ELR (cell line): ENCODE results near the gene AMOT.
"Not testable (repeated sequence)": the region's sequence is repeated elsewhere in the genome, so short reads cannot be mapped to it uniquely, and the experiment has no call there.

Source experiments
- DNase-seq: peaks from one replicate; pipeline ENCODE4 v3.0.0-alpha.2; 2015; ENCODE audit warnings: low read depth

The AMOT gene, protein sequence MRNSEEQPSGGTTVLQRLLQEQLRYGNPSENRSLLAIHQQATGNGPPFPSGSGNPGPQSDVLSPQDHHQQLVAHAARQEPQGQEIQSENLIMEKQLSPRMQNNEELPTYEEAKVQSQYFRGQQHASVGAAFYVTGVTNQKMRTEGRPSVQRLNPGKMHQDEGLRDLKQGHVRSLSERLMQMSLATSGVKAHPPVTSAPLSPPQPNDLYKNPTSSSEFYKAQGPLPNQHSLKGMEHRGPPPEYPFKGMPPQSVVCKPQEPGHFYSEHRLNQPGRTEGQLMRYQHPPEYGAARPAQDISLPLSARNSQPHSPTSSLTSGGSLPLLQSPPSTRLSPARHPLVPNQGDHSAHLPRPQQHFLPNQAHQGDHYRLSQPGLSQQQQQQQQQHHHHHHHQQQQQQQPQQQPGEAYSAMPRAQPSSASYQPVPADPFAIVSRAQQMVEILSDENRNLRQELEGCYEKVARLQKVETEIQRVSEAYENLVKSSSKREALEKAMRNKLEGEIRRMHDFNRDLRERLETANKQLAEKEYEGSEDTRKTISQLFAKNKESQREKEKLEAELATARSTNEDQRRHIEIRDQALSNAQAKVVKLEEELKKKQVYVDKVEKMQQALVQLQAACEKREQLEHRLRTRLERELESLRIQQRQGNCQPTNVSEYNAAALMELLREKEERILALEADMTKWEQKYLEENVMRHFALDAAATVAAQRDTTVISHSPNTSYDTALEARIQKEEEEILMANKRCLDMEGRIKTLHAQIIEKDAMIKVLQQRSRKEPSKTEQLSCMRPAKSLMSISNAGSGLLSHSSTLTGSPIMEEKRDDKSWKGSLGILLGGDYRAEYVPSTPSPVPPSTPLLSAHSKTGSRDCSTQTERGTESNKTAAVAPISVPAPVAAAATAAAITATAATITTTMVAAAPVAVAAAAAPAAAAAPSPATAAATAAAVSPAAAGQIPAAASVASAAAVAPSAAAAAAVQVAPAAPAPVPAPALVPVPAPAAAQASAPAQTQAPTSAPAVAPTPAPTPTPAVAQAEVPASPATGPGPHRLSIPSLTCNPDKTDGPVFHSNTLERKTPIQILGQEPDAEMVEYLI

DNA sequence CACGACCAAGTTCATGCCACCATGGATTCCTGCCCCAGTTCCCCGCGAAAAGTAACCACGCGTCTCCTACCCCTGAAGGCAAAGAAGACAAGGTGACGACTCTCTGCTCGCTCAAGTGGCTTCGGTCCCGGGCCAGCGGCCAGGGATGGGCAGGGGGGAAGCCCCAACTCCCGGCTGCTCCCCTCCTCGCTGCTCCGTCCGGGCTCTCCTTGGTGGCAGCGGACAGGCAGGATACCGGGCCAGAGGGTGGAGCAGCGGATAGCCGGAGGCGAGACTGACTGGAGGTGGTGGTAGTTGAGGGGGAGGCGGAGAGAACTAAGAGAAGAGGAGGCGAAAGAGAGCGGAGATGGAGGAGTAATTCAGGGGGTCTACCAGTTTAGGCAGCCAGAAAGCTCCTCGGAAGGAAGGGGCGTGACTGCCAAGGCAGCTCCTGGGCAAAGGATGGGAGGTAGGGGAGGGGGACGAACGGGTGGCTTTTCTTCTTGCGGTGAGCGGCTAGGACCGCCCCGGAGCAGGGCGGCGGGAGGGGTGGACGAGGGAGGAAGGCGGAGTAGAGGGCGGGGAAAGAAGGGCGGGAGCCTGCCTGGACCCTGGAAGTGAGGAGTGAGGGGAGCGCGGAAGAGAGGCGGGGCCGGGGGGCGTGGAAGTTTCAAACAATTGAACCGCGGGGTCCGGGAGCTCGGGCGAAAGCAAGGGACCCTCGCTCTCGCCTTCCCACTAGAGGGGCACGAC is at the start of gene AMOT:
AMOT (minus strand) TSS at position 450 of the 732 bp plus-strand sequence. CDS start 17,705 bp downstream, outside the sequence.
- peak; percentile 15 for DNase-seq

DNA sequence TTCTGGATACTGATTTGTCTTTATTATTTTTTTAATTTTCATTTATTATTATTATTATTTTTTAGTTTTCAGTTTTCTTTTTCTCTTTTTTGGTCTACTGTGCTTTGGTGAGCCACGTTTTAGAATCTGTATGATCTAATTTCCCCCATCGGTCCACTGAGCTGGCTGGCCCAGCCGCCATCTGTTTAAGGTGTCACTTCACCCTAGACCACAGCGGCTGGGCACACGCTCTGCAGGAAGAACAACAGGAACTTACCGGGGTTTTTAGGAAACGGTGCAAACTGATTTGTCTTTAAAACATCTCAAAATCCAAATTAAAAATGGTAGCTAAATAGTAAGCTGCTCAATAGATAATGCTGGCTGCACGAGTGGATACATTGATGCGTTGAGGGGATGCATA is 48.8 kb upstream of the AMOT start:
- DNase-seq = no peak

DNA sequence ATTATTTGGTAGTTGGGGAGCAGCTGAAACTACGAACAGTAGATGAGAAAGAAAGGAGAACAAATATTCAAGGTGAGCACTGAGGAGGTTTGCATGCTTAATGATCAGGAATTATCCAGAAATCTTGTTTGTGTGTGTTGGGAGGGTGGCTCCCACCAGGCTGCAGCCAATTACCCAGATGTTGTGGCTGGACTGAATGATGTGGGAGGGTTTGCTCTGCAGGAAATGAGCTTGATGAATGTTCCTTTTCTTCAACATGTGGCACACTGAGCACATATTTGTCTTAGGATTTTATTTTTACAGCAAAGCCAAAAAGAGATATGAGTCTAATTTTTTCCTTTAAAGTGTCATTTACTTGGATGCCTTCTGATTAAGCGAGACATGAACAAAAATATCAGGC is 48.3 kb upstream of the AMOT start:
- no peak for DNase-seq

DNA sequence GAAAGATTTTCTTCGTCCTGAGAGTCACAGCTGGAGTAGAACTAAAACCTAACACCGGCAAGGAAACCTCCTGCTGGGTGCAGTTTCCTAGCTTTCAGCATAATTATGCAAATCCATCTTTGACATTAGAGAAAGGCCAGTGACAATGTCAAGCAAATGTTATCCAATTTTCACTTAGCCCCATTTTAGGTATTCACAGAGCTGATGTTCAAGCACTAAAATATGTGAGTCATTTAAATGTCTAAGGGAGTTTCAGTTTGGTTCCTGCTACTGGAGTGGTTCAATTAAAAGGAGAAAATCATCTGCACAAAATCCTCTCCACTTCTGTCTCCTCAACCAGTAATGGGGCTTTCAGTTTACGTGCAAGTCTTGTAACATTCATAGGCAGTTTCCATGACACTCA is 37.1 kb upstream of the AMOT start:
- no peak for DNase-seq

DNA sequence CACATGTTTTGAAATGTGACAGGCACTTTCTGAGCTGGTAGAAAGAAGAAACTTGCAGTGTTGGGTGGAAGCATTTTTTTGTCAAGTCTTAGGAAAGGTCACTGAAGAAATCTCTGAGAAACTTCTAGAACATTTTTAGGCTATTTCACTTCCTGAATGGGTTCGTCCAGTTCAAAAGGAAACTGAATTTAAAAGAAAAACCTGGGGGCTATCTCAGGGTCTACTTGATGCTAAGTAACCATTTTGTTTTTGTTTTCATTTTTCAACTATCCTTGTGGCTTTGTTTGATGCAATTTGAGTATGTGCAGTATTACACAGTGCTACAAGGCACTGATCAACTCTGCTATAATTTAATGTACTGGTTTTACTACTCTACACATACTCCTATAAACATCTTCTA is 34.0 kb upstream of the AMOT start:
- DNase-seq = no peak

DNA sequence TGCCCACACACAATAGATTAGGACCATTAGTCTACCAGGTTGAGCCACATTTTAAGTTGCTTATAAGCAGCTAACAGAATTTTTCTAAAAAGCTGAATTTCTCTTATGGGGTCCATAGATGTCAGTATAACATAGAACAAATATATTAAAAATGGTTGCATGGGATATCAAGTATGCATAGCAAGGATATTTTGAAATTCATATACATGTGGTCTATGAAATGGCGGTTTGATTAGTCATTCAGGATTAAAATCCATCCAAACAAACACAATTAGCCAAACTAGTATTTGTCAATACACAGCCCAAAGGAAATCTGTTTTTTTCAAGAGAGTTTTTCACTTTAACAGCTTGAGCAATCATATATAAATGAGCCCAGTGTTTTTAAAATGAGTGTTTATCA is 33.5 kb upstream of the AMOT start:
- DNase-seq = peak; percentile 3

DNA sequence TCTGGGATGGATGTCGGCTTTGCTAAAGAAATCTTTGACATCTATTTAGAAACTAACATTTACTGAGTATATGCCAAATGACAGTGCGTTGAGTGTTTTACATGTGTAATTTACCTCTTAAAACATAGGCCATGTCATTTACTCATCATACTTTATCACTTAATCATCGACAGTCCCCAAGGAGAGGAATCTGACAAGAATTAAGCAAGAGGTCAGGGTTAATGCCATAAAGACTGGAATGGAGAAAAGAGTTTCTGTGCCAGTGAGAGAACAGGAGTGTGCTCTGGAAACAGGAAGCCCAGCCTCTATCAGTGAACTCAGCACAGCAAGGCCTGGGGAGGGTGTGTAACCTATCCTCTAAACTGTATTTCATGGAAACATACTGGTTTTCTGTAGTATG is 28.0 kb upstream of the AMOT start:
- DNase-seq = no peak

DNA sequence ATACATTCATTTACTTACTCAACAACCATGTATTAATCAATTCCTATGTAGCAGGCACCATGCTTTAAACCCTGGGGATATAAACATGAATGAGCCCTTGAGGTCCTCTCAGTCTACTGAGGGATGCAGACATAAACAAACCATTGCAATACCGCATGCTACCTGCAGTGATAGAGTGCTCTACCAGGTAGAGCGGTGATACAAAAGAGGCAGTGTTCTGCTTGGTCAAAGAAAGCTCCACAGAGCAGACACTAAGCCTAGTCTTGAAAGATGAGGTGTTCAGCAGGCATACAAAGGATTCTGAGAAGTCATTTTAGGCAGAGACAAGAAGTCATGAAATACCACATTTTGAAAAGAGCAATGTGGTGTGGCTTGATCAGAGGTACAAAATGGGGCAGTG is 26.9 kb upstream of the AMOT start:
- DNase-seq = no peak

DNA sequence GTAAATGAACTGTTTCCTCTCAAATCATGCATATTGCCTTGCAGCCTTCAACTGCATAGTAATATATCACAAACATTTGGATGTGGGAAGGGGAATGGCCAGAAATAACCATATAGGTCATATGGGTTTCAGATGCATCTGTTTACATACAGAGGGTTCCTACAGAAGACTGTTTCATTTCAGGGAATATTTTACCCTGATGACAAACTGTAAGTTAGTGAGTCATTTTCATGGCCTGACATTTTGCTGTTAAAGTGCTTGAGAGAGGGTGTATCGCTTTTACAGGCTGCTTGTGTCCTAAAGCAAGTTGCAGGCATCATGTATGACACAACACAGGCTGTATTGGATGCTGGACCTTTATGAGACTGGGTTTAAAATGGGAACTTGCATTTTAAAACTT is 25.5 kb upstream of the AMOT start:
- DNase-seq = no peak

DNA sequence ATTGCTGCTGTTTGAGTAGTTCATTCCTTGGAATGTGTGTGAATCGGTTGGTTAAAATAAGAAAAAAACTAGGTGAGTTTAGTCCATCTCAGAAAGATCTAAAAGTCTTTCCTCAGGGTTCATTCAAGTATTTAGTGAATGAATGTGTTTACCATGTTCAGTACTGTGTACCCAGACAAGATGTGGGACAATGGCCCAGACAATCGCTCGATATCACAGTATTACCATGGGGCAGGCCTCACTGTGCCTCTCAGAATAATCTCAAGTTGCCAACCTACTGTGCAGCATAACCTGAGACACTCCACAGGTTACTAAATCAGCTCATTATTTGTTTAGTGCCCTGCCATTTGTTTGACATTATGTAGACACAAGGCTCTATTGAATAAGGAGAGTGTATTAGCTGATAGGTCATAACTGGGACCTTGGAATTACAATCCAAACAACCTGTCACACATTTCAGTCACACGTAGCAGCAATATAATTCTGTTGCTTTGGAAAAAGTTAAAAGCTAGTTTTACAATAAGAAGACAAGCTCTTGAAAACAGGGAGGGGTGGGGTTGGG is 24.9 kb upstream of the AMOT start:
- DNase-seq = no peak

DNA sequence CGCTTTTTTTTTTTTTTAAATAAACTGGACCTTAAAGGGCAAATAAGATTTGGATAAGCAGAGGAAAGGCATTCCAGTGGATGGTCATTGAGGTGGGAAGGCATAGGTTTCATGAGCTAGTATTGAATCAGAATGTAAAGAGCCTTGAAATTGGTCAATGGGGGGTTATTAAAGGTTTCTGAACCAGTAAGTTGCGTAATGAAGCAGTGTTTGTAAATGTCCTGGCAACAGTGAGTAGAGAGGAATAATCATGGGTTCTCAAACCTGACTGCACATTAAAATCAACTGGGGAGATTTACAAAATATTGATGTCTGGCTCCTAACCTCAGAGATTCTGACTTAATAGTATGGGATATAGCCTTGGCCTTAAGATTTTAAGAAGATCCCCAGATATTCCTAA is 23.2 kb upstream of the AMOT start:
- no peak for DNase-seq

DNA sequence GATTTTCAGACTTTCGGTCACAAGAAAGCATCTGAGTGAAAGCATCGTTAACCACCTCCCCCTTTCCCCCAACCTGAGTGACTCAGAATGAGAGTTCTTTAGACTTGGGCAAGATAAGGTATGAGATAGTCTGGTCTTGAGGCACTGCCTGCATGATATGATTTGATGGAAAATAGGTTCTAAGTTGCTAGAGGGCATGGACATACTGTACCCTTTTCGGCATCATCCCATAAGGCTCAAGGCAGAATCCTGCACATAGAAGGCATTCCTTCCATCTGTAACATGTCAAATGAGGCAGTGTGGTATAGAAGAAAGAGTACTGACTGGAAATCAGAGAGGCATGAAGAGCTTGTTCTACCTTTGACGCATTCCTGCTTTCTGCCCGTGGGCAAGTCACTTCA is 16.8 kb upstream of the AMOT start:
- no peak for DNase-seq

DNA sequence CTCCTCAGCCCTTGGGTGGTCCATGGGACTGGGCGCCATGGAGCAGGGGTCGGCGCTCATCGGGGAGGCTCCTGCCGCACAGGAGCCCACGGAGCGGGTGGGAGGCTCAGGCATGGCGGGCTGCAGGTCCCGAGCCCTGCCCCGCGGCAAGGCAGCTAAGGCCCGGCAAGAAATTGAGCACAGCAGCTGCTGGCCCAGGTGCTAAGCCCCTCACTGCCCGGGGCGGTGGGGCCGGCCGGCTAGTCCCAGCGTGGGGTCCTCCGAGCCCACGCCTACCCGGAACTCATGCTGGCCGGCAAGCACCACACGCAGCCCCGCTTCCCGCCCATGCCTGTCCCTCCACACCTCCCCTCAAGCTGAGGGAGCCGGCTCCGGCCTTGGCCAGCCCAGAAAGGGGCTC is 14.3 kb upstream of the AMOT start:
- not testable (repeated sequence) for DNase-seq

DNA sequence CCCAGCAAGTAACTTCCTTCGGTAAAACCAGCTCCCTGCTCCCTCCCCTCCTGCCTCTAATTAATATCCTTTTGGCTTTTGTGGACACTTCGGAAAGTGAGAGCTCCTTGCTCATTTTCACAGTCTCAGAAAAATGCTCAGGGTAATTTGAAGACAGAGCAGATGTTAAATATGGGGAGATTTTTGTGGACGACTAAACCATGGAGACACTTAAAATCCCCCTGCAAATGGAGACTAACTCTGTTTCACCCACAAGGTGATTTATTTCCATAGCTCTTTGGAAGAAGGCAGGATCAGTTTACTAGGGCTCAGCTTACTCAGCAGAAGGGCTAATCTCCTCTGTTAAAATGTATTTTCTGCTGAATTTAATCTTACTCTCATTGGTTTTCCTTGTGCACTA is 12.2 kb upstream of the AMOT start:
- no peak for DNase-seq

DNA sequence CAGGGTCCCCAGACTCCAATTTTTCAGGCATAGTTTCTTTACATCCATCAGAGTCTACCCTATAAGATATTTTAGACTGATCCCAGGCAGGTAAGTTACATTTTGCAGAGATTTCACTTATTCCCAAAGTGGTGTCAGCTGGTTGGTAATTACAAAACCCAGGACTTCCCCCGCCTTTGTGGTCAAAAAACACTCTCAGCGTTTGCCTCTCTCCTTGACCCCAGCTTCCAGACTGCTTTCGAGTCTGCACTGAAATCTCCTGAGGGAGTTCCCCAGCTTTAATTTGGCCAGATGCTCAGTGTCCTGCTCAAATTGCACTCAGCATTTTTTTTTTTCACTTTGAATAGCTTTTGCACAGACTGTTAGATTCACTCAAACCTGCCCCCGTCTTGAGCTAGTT is 11.2 kb upstream of the AMOT start:
- DNase-seq = no peak

DNA sequence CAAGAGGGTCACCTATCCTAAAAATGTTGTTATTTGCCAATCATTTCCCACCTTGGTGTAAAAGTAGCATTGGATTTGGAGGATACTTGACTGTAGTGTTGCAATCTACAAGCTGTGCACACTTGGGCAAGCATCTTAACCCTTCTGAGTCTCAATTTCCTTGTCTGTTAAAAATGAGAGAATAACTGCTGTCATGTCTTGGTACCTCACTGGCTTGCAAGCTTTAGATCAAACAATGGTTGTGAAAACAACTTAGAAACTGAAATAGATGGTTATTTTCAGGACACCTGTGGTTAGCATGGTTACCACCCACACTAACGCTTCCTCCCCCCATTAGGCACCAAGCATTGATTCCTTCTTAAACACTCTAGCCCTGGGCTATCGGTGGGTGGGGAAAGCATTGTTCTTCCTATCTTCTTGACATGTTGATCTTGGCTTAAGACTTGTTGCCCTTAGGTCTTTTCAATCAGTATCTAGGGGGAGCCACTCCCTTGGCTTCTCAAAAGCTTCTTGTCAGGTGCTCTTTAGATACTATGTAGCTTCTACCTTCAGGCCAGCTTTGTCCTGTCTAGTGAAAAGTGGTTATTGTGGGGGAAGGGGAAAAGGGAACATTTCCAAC is 10.6 kb upstream of the AMOT start:
- no peak for DNase-seq

DNA sequence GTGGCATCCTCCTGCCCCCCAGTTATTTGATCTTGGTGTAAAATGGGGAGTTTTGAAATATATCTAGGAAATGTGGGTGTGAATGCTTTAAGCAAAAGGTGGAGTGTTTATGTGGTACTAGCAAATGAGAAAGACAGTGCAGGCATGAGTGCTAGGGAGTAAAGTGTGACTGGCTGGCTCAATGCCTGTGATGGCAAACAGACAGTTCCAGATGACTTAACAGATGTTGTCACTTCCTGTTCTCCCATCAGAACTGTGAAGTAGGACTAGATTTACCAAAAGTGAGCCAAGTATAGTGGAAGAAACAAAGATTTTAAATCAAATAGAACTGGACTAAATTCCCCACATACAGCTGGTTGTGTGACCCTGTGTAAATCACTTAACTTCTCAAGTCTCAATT is 8.4 kb upstream of the AMOT start:
- DNase-seq = no peak

DNA sequence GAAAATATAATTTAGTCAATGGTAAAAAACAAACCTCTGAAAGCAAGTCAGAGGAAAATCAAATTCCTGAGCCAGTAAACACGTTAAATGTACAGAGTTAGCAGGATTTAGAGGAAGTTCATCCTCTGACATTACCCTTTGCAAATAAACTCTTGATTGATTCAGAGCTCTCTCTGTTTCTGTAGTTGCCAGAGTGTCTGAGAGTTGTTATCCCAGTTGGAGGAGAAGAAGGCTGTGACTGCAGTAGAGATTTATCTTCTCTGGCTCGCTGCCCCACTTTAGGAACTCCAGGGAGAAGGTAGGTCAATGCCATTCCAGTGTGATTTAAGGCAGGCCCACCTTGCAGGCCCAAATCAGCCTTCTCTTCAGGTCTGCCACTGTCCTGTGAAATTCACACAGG is 6.2 kb upstream of the AMOT start:
- DNase-seq = no peak

DNA sequence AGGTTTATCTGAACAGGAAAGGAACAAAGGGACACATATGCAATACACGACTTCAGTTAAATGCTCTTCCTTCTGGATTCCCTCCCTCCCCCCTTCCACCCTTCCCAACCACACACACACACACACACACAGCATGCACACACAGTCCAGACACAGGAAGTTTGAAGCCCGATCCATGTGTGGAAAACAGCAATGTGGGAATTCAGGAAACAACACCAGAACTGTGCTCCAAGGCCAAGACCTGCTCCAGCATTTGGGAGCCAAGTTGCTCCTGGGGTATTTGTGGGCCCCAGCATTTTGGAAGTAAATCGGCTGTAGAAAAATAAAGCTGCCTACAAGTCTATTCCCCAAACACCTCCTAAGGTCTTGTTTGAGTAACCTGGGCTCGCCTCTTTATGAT is 5.6 kb upstream of the AMOT start:
- no peak for DNase-seq

DNA sequence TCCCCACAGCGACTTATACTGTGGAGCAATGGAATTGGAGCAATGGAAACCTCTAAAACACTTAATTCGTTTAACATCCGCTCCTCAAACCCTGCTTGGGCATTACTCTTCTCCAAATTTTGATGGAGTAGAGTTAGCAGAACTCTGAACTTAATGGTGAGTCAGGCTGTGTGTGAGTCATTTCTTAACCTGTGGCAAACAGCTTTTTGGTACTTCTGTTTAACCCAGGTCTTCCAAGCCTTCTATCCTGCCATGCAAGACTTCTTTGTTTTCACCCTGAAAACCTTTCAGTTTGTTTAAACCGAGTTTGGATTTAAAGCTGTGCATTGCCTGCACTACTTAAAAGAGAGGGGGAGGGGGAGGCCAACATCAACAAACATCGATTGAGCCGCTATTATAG is 3.6 kb upstream of the AMOT start:
- no peak for DNase-seq

DNA sequence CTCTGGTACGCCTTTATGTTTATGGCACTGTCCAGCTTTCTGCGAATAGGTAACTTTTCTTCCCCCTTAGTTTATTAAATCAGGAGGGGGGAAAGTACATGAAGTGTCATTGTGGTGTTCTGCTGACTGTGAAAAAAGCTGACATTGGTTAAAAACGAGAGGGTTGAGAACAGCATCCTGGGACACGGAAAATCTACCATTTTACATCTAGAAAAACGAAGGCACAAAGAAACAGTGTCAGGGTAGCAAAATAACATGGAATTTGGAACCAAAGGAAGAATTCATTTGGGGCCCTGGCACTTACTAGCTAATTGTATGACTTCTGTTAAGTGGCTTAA is 1.2 kb upstream of the AMOT start:
- no peak for DNase-seq
